Measurements from ENCODE around the gene TPSAB1. TPM values are rescaled to one million over a fixed set of nuclear protein-coding genes. Genes with fewer than 3 reads are reported as not detected.

TPSAB1 gene
- total RNA-seq, 1 donor: not detected

DNA sequence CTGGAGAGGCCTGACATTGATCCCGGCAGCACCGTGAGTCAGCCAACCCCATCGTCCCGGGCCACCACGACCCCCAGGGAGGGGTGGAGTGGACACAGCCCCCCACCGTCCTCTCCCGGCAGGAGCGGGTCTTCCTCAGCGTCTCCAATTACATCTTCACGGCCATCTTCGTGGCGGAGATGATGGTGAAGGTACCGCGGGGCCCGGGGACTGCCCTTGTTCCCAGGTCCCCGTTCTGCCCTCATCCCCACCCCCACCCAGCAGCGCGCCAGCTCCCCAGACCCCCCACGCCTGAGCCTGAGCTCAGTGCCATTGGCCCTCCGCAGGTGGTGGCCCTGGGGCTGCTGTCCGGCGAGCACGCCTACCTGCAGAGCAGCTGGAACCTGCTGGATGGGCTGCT, 30.0 kb upstream of the TPSAB1 start:
- Histone ChIP-seq H3K27me3 (ENCODE audit: insufficient read depth, low read length) (no peaks in the 10 kb centered on the region), H4K20me1 (ENCODE audit: insufficient read depth, low read length) (no peaks in the 10 kb centered on the region), H3K4me1 (ENCODE audit: insufficient read depth, low read length) (no peaks in the 10 kb centered on the region), H3K79me2 (ENCODE audit: insufficient read depth, low read length) (no peaks in the 10 kb centered on the region), H3K9me3 (ENCODE audit: low read depth, low read length) (no peaks in the 10 kb centered on the region), H3K27ac (ENCODE audit: low read depth, low read length) (no peak overlapping the region), H3K36me3 (ENCODE audit: insufficient read depth, low read length) (no peaks in the 10 kb centered on the region), H2AFZ (ENCODE audit: low read length) (no peak overlapping the region), H3K4me3 (ENCODE audit: insufficient read depth, low read length) (no peak overlapping the region), H3K4me2 (ENCODE audit: insufficient read depth, low read length) (no peak overlapping the region)
- TF ChIP-seq, protein P1, sequence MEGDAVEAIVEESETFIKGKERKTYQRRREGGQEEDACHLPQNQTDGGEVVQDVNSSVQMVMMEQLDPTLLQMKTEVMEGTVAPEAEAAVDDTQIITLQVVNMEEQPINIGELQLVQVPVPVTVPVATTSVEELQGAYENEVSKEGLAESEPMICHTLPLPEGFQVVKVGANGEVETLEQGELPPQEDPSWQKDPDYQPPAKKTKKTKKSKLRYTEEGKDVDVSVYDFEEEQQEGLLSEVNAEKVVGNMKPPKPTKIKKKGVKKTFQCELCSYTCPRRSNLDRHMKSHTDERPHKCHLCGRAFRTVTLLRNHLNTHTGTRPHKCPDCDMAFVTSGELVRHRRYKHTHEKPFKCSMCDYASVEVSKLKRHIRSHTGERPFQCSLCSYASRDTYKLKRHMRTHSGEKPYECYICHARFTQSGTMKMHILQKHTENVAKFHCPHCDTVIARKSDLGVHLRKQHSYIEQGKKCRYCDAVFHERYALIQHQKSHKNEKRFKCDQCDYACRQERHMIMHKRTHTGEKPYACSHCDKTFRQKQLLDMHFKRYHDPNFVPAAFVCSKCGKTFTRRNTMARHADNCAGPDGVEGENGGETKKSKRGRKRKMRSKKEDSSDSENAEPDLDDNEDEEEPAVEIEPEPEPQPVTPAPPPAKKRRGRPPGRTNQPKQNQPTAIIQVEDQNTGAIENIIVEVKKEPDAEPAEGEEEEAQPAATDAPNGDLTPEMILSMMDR (IDR thresholded peaks at IDR 0.05; ENCODE audit: extremely low read depth, low read depth, low read length): no peak
- DNase-seq (ENCODE audit: insufficient read length, low spot score, missing footprints): no peak

DNA sequence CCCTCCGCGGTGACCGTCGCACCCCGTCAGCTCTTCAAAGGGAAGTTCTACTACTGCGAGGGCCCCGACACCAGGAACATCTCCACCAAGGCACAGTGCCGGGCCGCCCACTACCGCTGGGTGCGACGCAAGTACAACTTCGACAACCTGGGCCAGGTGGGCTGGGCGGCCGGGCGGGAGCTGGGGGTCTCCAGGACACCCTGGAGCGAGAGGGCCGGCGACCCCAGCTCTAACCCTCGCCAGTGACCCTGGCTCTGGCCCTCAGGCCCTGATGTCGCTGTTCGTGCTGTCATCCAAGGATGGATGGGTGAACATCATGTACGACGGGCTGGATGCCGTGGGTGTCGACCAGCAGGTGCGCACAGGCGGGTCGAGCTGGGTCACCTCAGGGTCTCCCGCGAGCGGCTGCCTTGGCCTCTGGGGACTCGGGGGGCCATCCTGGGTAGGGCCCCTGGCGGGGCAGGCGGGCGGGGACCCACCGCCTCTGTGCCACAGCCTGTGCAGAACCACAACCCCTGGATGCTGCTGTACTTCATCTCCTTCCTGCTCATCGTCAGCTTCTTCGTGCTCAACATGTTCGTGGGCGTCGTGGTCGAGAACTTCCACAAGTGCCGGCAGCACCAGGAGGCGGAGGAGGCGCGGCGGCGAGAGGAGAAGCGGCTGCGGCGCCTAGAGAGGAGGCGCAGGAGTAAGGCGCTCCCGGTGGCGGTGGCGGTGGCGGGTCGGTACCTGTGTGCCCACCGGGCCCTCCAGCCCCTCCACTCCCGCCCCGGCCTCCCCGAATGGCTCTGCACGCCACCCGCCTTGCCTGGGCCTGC, 28.8 kb upstream of the TPSAB1 start:
- H3K27me3 ChIP-seq (ENCODE audit: insufficient read depth, low read length): no peaks in the 10 kb centered on the region
- H3K4me1 ChIP-seq (ENCODE audit: insufficient read depth, low read length): no peaks in the 10 kb centered on the region
- no peak for DNase-seq (ENCODE audit: insufficient read length, low spot score, missing footprints)
- no peaks in the 10 kb centered on the region for H3K36me3 ChIP-seq (ENCODE audit: insufficient read depth, low read length)
- no peak overlapping the region for H2AFZ ChIP-seq (ENCODE audit: low read length)
- H3K4me3 ChIP-seq (ENCODE audit: insufficient read depth, low read length): no peak overlapping the region
- no peak overlapping the region for H3K4me2 ChIP-seq (ENCODE audit: insufficient read depth, low read length)
- H3K9me3 ChIP-seq (ENCODE audit: low read depth, low read length): no peaks in the 10 kb centered on the region
- TF ChIP-seq, protein P1 (IDR thresholded peaks at IDR 0.05; ENCODE audit: extremely low read depth, low read depth, low read length): no peak
- H4K20me1 ChIP-seq (ENCODE audit: insufficient read depth, low read length): no peaks in the 10 kb centered on the region
- no peaks in the 10 kb centered on the region for H3K79me2 ChIP-seq (ENCODE audit: insufficient read depth, low read length)
- H3K27ac ChIP-seq (ENCODE audit: low read depth, low read length): no peak overlapping the region

DNA sequence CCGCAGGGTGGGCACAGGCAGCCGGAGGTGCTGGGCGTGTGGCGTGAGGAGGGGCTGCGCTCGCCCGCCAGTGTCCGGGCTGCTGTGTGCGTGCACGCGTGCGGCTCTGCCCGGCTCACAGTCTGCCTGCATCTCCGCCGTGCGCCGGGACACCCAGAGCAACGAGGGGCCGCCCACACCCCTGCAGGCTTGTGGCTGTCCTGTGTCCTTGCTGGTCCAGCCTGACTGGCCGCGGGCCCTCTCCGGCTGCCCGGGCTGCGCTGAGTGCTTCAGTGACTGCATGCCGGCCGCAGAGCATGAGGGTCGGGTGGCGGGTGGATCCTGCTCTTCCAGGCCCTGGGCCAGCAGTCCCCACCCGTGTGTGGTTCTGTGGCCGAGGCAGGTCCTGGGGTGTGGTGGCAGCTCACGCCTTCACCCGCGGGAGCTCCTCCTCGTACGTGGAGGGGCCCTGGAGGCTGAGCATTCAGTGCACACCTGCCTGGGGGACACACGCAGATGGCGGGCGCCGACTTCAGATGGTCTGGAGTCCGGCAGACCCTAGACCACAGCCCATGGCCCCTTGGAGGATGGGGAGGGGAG, 27.8 kb upstream of the TPSAB1 start:
- Histone ChIP-seq H3K9me3 (ENCODE audit: low read depth, low read length) (no peaks in the 10 kb centered on the region), H3K4me2 (ENCODE audit: insufficient read depth, low read length) (no peak overlapping the region), H3K4me3 (ENCODE audit: insufficient read depth, low read length) (no peak overlapping the region), H2AFZ (ENCODE audit: low read length) (no peak overlapping the region), H3K4me1 (ENCODE audit: insufficient read depth, low read length) (no peaks in the 10 kb centered on the region), H3K79me2 (ENCODE audit: insufficient read depth, low read length) (no peaks in the 10 kb centered on the region), H3K27ac (ENCODE audit: low read depth, low read length) (no peak overlapping the region), H4K20me1 (ENCODE audit: insufficient read depth, low read length) (no peaks in the 10 kb centered on the region), H3K27me3 (ENCODE audit: insufficient read depth, low read length) (no peaks in the 10 kb centered on the region), H3K36me3 (ENCODE audit: insufficient read depth, low read length) (no peaks in the 10 kb centered on the region)
- DNase-seq (ENCODE audit: insufficient read length, low spot score, missing footprints): no peak
- TF ChIP-seq, protein P1 (IDR thresholded peaks at IDR 0.05; ENCODE audit: extremely low read depth, low read depth, low read length): no peak

DNA sequence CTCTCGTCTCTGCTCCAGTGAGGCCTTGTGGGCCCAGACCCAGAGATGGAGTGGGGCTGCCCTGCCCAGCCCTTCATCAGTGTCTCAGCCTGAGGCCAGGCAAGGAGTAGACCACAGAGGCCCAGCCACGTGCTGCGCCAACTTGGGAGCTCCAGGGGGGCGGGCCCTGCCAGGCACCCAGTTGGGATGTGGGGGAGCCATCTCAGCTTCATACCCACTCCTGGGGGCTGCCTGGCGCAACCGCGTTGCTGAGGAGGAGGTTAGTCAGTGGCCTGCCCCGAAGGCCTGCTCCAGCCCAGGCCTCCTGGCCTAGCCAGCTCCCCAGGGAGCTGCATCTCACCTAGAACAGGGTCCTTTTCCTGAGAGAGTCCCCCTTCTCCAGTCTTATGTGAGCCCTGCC, 27.3 kb upstream of the TPSAB1 start:
- TF ChIP-seq, protein P1 (IDR thresholded peaks at IDR 0.05; ENCODE audit: extremely low read depth, low read depth, low read length): no peak
- no peaks in the 10 kb centered on the region for H3K4me1 ChIP-seq (ENCODE audit: insufficient read depth, low read length)
- no peak overlapping the region for H3K27ac ChIP-seq (ENCODE audit: low read depth, low read length)
- no peak for DNase-seq (ENCODE audit: insufficient read length, low spot score, missing footprints)
- H3K27me3 ChIP-seq (ENCODE audit: insufficient read depth, low read length): no peaks in the 10 kb centered on the region
- H3K9me3 ChIP-seq (ENCODE audit: low read depth, low read length): no peaks in the 10 kb centered on the region
- H4K20me1 ChIP-seq (ENCODE audit: insufficient read depth, low read length): no peaks in the 10 kb centered on the region
- H3K4me3 ChIP-seq (ENCODE audit: insufficient read depth, low read length): no peak overlapping the region
- H2AFZ ChIP-seq (ENCODE audit: low read length): no peak overlapping the region
- no peak overlapping the region for H3K4me2 ChIP-seq (ENCODE audit: insufficient read depth, low read length)
- no peaks in the 10 kb centered on the region for H3K79me2 ChIP-seq (ENCODE audit: insufficient read depth, low read length)
- H3K36me3 ChIP-seq (ENCODE audit: insufficient read depth, low read length): no peaks in the 10 kb centered on the region
